ACHN (cell line): Measurements from ENCODE around the gene TNFRSF12A.
"Not testable (repeated sequence)": the region's sequence is repeated elsewhere in the genome, so short reads cannot be mapped to it uniquely, and the experiment has no call there.

Experiments
- DNase-seq: peaks from one replicate; pipeline ENCODE4 v3.0.0-alpha.2; 2015
- in situ Hi-C: cut with HindIII; loops from 2 replicates; pipeline ENCODE4 v1.10.0; 2017; ENCODE audit warnings: low sequenced_read_pairs, low pct_ligation_motif_present, low pct_unique_long_range_greater_than_20kb

TNFRSF12A gene

GRCh38 chr16:3056336-3057180 is 36.4 kb downstream of the TNFRSF12A start:
- DNase-seq, result no peak
- in situ Hi-C loops, result no loop called here

- DNase-seq, result no peak
- in situ Hi-C loops, result no loop called here
Observed at GRCh38 chr16:3057181-3058138, 37.3 kb downstream of the TNFRSF12A start.

- in situ Hi-C loops, result no loop called here
- peak; percentile 71 for DNase-seq
Observed at GRCh38 chr16:3058139-3059030, 38.2 kb downstream of the TNFRSF12A start.

- in situ Hi-C loops, result no loop called here
- peak; percentile 91 for DNase-seq
Observed at GRCh38 chr16:3059041-3059722, 39.0 kb downstream of the TNFRSF12A start.

- no peak for DNase-seq
- in situ Hi-C loops, result no loop called here
Observed at GRCh38 chr16:3059723-3060242, 39.6 kb downstream of the TNFRSF12A start.

- no peak for DNase-seq
- in situ Hi-C loops, result no loop called here
Observed at GRCh38 chr16:3060339-3061127, 40.4 kb downstream of the TNFRSF12A start.

- in situ Hi-C loops, result no loop called here
- DNase-seq, result no peak
Observed at GRCh38 chr16:3062553-3062952, 42.4 kb downstream of the TNFRSF12A start.

GRCh38 chr16:3063625-3064386 is 43.6 kb downstream of the TNFRSF12A start:
- in situ Hi-C loops, result no loop called here
- DNase-seq, result no peak

GRCh38 chr16:3065069-3065741 is 45.0 kb downstream of the TNFRSF12A start, which contains the start of gene IL32:
Gene IL32, plus strand, starts transcription at chr16:3065640. Its CDS starts 172 bp downstream, at chr16:3065812.
- in situ Hi-C loops, result no loop called here
- DNase-seq, result peak; percentile 80

- no peak for DNase-seq
Observed at GRCh38 chr16:3065742-3066439, 45.7 kb downstream of the TNFRSF12A start.

GRCh38 chr16:3066440-3066748 is 46.2 kb downstream of the TNFRSF12A start:
- no peak for DNase-seq
- in situ Hi-C loops, result no loop called here

More at GRCh38 chr16:3065742-3066439, 45.7 kb downstream of the TNFRSF12A start:
- in situ Hi-C loops, result no loop called here

GRCh38 chr16:3068487-3068886 is 48.3 kb downstream of the TNFRSF12A start:
- in situ Hi-C loops, result no loop called here
- DNase-seq, result no peak

- in situ Hi-C loops, DNase-seq: not testable (repeated sequence)
Observed at GRCh38 chr16:3069146-3069545, 49.0 kb downstream of the TNFRSF12A start.

GRCh38 chr16:3070608-3071111 is 50.5 kb downstream of the TNFRSF12A start:
- in situ Hi-C loops, result no loop called here
- DNase-seq, result no peak

- in situ Hi-C loops, result no loop called here
Observed at GRCh38 chr16:3071655-3072054, 51.5 kb downstream of the TNFRSF12A start.

More at GRCh38 chr16:3071655-3072054, 51.5 kb downstream of the TNFRSF12A start:
- no peak for DNase-seq
